ENCODE results near the gene CCND2.

CCND2 gene

DNA sequence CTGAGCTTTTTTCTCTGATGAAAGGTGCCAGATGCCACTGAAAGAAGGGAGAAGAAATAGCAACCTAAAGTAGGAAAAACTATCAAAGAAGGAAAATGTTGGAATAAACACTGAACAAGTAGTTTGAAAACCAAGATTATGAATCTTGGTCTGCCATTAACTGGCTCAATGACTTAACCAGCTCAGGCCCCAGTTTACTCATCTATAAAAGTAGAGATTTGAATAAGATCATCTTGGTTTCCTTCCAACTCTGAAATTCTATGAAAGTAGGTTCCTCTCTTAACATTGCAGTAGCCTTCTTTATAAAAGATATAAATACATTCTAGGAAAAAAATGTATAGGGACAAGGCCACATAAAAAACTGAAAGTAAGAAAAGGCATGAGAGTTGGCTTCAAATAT lies 16.1 kb upstream of the CCND2 start:
- DNase-seq: no peak

- no peak for DNase-seq
Observed at GRCh38 chr12:4259099-4259498, 14.5 kb upstream of the CCND2 start.

- no peak for DNase-seq
Observed at GRCh38 chr12:4261655-4262054, 11.9 kb upstream of the CCND2 start.

DNA sequence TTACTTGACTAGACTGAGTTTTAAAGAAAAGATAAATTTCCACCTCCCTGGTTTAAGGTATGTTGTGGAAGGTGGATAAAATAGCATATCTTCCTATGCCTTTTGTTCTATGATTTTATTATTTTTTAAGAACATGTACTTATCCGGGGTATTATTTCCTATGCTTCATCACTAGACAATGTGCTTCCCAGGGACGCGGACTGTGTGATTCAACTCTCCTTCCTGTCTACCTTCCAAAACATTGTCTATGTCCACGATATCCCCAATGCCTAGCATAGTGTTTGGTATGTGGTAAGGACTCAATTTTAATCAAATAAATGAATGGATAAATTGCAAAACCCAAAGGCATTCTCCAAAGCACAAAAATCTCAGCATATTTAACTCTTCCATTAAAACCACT lies 8.3 kb upstream of the CCND2 start:
- no peak for DNase-seq

GRCh38 chr12:4266990-4267389 lies 6.6 kb upstream of the CCND2 start:
- no peak for DNase-seq

DNA sequence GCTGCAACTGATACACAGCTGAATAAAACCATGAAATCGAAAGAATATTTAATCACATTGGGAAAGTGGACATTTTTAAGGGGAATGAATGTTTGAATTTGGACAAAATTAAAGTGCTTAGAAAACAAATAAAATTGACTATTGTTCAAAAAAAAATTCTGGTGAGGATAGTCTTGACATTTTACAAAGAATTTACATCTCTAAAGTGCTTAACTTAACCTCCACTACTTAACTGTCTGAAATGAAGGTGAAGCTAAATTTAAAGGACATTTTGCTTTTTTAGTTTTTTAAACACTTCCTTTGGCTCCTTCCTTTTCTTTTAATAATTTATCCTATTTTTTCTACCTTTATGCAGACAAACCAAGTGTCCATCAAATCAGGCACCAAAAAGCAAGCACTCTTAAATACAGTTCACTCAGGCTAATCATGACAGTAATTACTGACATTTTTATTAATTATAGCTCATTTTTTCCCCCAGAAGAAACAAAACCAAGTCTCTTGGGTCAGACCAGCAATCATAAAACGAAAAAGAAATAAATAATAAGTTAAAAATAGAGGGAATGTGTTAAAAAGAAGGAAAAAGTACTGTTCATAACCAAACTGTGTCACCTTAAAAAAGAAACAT lies 5.7 kb upstream of the CCND2 start:
- no peak for DNase-seq

DNA sequence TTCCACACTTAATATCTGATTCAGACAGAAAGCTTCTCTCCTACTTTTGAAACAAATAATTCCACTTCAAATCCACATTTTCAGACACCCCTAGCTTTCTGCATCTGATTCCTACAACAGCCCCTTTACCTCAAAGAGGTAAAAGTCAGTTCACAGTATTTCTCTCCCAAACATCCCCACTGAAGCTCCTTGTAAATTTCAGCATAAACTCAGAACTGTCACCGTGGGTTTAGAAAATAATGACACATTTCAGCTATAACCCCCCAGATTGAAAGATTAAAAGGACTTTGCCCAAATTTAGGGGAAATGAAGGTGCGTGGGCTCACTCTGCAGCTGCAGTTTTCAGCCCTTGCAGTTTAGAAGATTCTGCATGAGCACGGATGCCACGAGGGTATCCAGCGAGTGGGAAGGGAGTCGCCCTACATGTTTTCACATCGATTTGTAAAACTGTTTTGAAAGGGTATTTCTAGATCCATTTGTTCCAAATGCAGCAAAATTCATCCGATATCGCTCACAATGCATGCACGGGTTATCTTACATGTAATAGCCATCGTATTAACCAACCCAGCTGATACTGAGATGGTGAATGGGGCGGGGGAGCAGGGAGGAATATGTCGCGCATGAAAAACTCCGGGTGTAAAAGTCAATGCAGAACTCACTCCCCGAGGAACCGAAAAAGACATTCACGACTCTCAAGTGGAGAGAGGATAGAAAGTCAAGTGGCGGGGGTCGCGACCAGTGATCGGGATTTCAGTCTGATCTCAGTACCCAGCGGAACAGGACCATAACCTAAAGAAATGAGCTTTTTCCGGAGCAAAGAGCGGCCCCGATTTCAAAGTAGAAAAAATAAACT lies 5.0 kb upstream of the CCND2 start:
- DNase-seq: peak; percentile 66

DNA sequence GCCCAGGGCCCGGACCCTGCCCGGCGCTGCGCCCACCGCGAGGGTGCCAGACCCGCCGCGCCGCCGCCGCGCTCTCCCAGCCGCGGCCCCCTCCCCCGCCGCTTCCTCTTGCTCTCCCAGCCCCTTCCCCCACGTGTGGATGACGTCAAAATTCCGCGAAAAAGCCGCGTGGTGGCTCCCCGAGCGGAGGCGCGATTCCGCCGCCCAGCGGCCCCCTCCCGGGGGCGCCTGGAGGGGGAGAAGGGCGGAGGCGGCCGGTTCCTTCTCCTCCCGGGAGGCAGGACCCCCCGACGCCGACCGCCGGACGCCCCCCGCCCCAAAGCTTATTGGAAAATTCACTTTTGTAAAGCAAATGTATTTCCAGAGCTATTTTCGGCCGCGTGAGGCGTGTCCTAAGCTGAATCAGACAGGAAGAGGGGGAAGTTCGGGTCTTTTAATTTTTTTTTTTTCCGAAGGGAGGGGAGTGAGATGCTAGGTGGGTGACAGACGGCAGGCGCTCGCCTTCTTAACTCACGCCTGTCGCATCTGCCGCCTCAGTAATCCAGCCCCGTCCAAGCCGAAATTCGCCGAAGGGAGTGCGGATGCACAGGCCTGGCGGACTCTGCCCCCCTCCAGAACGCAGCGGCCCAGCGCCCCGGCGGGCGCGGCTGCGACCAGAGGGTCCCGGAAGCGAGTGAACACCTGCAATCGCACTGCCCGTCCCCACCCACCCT lies 4.1 kb upstream of the CCND2 start:
- DNase-seq: peak; percentile 93

DNA sequence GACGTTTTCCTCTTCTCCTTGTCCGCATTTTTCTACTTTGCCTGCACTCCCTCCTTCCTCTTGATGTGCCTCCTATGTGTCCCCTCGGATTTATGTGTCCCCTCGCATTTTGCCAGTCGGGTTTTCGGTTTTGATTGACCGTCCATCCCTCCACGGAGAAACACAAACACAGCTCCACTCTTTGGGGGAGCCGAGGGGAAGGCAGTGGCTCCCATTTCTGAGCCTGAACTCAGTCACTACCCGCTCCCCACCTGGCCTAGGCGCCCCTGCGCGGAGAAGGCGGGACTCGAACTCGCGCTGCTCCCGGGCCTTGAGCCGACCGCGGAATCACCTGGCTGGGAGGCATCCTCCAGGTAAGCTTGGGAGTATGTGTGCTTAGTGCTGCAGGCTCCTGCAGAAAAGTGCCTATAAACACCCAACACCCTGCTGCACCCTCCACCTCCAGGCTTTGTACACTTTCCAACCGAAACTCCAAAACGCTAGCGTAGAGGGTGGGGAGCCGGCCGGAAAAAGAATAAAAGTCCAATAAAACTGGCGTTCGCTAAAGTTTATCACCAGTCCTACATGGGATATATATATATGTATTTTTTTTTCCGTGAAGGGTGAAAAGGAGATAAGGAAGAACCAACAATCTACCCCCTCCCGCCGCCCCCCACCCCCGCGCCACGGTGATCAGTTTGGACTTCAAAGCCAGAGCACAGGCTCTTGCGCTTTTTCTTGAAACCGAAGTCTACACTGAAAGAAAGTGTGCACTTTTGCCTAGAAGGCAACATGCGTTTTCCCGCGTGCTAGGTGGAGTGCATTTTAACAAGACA lies 3.3 kb upstream of the CCND2 start:
- DNase-seq: no peak

GRCh38 chr12:4270831-4271716 lies 2.5 kb upstream of the CCND2 start:
- DNase-seq: peak; percentile 78

DNA sequence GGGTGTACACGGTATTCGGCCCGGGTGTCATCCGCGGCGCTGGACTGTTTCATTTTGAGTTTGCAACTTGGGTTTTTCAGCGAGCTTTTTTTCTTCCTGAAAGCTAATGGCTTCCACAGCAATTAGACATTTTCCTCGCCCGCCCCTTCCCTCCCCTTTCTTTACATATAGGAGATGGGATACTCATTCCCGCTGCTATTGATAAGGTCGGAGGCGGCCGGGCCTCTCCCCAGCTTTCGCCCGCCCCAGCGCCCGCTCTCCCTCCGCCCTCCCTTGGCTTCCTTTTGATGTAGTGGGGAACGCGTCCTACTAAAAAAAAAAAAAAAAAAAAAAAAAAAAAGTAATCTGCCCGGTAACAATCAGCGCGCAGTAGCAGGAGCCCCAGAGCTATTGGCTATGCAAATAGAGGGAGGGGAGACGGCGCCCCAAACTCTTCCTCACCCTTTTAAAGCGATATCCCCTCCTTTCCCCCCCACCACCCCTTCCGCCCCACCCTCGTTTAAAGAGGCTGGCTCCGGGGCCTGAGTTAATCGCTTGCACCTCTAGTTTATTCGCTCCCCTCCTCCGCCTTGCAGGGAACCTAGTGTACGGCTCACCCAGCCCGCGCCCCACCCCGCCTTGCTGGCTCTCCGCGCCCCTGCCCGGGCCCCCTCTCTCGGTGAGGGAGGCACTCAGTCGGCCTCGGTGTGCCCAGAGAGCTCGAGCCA lies 1.7 kb upstream of the CCND2 start:
- DNase-seq: peak; percentile 94

- peak; percentile 96 for DNase-seq
Observed at GRCh38 chr12:4272424-4273272, 914 bp upstream of the CCND2 start.

- no peak for DNase-seq
Observed at GRCh38 chr12:4273273-4273651, 300 bp upstream of the CCND2 start.

GRCh38 chr12:4274396-4275015 lies 944 bp downstream of the CCND2 start:
- peak; percentile 46 for DNase-seq

DNA sequence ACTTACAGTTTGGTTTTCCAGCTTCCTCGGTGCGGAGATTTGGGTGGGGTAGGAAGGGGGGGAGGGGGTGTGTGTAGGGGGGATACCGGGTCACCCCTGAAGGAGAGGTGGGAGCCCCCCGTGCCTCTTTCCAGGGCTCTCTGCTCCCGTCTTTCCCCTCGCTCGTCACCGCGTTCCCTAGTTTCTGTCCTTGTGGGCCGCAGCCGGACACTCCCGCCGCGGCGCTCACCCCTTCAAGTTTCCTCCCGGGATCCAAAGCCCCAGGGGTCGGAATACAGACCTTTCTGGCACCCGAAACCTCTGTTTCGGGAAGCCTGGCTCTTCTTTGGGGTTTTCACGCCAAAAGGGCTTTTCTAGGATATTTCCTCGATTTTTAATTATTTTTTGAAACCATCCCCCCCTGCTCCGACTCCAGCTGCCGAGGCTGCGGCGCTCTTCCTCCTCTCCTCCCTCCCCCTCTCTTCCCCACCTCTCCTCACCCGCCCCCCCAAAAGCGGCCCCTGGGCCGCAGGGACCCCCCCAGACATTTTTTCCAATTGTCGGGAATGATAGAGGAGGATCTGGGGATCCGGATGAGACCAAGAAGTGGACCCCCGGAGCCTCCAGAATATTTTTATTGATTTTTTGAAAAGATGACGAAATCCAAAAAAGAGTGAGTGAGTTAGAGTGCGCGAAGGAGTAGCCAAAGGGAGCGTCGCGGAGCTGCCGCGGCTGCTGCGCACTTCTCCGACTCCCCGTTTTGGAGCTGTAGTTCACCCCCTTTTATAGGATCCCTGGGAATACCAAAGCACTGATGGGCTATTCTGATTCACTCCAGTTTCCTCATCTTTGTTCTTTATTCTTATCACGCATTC lies 1.7 kb downstream of the CCND2 start:
- peak; percentile 47 for DNase-seq

DNA sequence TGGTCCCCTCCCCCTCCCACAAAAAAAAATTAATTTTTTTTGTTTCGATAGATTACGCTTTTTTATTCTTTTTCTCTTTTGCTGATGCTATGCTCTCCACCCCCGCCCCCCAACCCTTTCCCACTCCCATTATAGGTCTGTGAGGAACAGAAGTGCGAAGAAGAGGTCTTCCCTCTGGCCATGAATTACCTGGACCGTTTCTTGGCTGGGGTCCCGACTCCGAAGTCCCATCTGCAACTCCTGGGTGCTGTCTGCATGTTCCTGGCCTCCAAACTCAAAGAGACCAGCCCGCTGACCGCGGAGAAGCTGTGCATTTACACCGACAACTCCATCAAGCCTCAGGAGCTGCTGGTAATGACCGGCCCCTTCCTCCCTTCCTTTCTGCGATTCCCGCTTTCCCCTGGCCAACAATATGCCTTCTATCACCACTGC lies 2.3 kb downstream of the CCND2 start:
- no peak for DNase-seq

DNA sequence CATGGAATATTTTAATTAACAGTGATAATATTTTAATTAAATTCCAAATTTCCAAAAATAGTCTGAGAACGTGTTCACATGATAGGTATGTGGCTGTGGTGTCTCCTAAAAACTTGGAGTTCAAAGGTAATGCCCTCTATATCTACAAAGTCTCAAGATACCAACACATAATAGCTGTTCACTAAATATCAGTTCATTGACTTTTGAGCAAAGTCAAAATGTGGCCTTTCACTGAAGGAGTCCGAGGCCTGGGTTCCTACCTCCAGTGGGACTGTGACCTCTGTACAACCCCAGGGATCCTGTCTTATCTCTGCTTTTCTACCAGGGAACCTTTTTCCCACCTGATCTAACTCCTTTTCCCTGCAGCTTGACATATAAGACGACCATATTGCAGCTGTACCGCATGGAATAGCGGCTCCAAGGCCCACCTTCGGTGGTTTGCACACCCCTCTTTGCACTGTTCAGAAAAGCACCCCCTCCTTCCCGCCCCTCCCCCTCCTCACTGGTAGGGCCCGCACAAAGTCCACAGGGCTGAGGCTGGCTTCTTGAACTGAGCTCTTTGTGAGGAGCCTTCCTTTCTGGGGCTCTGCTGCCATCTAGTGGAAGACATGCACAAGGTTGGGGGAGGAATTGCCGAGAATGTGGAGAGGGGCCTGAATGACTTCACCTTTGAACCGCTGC lies 3.1 kb downstream of the CCND2 start:
- DNase-seq: peak; percentile 91

DNA sequence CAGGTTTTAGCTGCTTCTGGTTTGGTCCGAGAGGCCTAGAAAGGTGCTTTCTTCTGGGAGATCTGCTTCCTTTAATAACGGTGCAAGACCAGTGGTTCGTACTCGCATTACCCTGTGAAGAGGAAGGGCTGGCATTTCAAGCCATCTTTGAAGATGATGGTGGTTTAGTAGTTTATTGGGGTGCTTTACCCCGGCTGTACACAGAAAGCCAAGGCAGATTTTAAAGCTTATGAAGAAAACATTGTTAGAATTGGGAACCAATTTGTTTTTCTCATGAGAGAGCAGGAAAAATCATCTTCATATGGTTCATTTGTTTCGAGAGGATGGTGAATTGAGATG lies 3.6 kb downstream of the CCND2 start:
- no peak for DNase-seq

Measured in OCI-M1 (cell line).